Measurements from ENCODE around the gene GPR183.

- TF ChIP-seq CTCF (conservative IDR thresholded peaks at IDR 0.05 in 1 of 2, IDR thresholded peaks at IDR 0.05 in 1 of 2; ENCODE audit: extremely low read depth in 1 of 2, insufficient read depth in 1 of 2, low read depth in 1 of 2, low read length in 2 of 2), result no peak
- no peak for TF ChIP-seq EZH2 (IDR thresholded peaks at IDR 0.05; ENCODE audit: borderline replicate concordance, low read length)
These were observed 29.6 kb downstream of the GPR183 start for GRCh38 chr13:99277629-99278028.

Data from mammary epithelial cell (primary cell).